HPDE6-E6E7 (cell line): ENCODE measurements around the gene TMEM215.
"Not testable (repeated sequence)": the region's sequence is repeated elsewhere in the genome, so short reads cannot be mapped to it uniquely, and the experiment has no call there.

Source experiments
- DNase-seq: peaks from one replicate; pipeline ENCODE4 v3.0.0; 2011; ENCODE audit warnings: missing footprints; ENCODE audit errors: extremely low spot score

The TMEM215 gene, protein sequence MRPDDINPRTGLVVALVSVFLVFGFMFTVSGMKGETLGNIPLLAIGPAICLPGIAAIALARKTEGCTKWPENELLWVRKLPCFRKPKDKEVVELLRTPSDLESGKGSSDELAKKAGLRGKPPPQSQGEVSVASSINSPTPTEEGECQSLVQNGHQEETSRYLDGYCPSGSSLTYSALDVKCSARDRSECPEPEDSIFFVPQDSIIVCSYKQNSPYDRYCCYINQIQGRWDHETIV

DNA sequence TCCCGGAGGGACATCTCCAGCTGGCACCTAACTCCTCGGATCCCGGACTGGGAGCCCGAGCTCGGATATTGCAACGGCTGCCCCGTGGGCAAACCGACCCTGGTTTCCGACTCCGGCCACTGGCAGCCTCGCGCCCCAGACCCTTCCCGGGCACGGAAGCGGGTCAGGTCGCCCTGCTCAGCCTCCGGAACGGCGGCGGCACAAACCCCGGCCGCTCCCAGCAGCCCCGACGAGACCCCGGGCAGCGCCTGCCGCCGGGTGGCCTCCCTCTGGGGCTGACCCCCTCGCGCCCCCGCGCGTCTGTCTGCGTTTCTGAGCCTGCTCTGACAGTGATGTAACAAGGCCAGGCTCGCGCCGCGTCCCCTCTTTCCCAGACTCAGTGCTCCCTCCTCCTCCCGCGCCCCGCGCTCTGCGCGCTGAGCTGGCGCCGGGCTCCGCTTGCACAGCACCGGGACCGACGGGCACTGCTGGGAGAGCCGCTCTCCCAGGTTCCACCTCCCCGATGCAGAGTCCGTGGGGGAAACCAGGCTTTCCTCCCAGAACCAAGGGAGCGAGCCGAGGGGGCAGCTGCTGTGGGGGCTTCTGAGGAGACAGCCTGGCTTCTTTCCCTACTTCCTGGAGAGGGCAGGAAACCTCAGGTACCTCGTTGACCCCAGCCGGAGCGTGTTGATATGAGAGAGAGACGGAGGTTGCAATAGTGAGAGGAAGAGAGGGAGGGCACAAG, at the start of gene TMEM215:
Gene TMEM215 (plus strand): TSS at position 373 of the 724 bp plus-strand sequence. CDS start 644 bp downstream, outside the sequence.
- DNase-seq, result no peak

DNA sequence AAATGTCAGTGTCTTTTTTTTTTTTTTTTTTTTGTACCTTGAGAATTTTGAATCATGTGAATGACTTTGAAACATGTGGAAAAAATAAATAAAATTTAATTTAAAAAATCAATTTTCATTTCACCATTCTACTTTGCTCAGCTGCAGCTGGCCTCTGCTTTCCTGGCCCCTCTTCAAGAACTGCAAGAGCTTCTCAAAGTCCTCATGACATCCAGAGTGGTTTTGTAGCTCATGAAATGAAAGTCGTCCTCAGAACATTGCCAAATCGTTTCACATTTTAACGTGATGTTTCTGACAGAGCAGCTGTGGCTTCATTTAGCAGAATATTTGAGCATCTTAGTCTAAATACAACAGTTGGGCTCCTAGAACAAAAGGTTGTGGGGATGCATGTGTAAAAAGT, 47.9 kb upstream of the TMEM215 start:
- DNase-seq, result no peak

DNA sequence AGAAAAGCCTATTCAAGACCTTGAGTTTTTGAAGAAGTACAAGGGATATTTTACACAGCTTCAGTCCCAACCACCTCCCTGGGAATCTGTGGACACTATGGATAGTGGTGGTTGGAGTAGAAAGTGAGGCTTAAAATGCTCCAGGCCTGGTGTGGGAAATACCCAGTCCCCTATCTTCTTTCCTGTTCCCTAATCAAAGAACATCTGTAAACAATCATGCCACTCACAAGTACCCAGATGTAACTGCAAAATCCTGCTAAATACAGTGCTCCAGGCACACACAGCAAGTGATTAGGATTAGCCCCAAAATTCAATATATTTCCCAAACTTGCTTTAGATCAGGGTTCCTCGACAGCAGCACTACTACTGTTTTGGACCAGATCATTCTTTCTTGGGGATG, 46.0 kb upstream of the TMEM215 start:
- no peak for DNase-seq

DNA sequence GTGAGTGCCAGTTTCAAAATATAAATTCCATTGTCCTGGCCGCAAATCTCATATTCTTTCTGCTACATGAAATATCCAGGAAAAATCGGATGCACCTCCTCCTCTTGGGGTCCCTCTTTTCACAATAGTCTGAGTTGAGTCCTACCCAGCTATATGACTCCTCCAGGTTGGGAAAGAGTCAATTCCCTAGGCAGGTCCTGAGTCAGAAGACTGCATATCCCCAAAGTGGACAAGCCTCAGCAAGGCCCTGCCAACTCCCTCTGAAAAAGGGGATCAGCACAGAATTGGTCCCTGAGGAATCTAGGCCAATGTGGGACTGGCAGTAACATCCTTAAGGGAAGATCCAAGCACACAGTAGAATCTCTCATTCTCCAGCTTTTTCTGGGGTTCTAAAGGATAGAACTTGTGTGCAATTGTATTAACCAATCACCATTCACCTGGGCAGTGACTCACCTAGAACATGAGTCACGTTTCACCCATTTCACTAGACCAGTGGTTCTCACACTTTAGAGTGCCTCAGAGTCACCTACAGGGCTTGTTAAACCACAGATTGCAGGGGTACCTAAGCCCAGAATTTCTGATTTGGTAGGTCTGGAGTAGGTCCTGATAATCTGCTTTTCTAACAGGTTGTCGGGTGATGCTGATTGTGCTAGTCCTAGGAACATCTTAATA, 44.7 kb upstream of the TMEM215 start:
- DNase-seq, result peak; percentile 63

DNA sequence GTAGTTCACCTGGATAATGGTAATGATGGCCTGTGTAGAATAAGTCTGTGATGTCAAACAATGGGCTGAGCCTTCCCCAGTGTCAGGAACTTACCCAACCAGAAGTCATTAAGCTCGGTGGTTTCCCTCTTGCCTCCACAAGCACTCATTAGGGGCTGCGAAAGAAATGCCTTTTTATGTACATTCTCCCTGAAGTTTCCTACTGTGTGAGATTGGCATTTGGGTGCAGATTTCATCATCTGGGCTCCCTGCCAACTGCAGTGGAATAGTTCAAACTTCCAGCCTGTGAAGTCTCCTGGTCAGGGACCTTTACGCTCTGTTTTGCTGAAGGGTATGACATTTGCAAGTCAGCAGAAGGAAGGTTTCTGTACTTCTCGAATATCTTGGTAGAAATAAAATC, 41.6 kb upstream of the TMEM215 start:
- no peak for DNase-seq

DNA sequence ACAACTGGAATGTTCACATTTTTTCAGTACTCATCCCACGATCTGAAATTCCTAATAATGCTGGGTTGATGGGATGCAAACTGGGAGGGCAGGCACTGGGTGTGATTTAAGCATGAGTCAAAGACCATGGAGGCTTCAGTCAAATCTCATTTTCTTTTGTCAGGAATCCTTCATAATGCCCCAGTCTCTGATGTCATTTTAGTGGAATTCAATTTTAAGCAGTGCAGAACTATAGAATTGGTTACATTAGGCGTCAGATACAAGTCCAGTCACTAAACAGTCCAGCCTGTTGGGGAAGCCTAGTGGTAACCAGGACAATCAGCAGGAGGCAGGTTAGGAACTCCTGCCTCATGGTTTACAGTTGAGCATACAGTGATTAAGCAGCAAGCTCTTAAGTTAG, 41.0 kb upstream of the TMEM215 start:
- DNase-seq, result peak; percentile 27

DNA sequence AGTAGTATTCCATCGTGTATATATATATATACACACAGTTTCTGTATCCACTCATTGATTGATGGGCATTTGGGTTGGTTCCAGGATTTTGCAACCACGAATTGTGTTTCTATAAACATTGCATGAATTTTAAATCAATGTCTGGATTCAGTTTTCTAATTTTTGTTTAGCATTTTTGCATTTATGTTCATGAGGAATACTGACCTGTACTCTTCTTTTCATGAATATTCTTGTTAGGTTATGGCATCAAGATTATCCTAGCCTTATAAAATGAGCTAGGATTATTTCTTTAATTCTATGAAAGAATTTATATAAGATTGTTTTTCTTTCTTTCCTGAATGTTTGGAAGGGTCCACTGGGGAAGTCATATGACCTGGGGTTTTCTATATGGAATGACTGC, 35.3 kb upstream of the TMEM215 start:
- DNase-seq, result no peak

DNA sequence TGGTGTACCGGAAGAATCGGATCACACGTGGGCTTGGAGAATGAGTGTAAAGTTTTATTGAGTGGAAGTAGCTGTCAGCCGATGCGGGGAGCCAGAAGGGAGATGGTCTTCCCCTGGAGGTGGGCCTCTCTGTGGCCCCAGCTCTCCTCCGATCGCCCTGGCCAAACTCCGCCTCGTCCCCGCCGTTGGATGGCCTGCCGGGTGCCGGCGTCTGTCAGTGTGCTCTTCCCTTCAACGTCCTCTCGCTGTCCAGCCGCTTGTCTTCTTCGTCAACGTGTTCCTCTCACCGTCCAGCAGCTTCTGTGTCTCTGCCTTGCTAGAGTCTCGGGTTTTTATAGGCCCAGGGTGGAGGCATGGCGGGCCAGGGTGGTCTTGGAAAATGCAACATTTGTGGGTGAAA, 27.6 kb upstream of the TMEM215 start:
- DNase-seq, result no peak

DNA sequence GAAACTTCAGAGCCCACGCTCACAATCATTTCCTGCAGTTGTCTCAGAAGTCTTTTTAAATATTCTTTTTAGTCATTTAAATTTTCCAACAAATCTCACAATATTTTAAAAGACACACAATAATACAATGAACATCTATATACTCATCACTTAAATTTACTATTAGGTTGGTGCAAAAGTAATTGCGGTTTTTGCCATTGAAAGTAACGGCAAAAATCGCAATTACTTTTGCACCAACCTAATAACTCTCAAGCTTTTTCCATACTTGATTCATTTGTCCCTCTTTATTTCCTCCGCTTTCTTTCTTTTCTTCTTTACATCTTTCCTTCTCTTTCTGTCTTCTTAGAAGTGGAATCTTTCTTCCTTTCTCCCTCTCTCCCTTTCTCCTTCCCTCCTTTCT, 19.2 kb upstream of the TMEM215 start:
- no peak for DNase-seq

DNA sequence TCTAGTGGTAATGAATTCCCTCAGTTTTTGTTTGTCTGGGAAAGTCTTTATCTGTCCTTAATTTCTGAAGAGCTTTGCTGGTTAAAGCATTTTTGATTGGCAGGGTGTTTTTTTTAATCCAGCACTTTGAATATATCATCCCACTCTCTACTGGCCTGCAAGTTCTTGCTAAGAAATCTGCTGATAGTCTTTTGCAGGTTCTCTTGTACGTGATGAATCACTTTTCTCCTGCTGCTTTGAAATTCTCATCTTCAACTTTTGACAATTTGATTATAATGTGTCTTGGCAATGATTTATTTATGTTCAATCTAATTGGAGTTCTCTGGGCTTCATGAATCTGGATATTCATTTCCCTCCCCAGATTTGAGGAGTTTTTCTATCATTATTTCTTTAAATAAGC, 8.1 kb upstream of the TMEM215 start:
- no peak for DNase-seq

DNA sequence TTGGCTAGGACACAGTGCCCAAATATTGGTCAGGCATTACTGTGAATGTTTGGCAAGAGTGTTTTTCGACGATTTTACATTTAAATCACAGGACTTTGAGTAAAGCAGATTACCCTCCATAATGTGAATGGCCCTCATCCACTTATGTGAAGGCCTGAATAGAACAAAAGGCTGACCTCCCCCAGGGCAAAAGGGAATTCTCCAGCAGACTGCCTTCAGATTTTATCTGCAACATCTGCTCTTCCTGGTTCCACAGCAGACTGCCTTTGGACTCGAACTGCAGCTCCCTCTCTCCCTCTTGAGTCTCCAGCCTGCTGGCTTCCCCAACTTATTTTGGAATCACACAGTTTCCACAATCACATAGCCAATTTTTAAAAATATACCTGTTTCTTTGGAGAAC, 7.1 kb upstream of the TMEM215 start:
- no peak for DNase-seq

DNA sequence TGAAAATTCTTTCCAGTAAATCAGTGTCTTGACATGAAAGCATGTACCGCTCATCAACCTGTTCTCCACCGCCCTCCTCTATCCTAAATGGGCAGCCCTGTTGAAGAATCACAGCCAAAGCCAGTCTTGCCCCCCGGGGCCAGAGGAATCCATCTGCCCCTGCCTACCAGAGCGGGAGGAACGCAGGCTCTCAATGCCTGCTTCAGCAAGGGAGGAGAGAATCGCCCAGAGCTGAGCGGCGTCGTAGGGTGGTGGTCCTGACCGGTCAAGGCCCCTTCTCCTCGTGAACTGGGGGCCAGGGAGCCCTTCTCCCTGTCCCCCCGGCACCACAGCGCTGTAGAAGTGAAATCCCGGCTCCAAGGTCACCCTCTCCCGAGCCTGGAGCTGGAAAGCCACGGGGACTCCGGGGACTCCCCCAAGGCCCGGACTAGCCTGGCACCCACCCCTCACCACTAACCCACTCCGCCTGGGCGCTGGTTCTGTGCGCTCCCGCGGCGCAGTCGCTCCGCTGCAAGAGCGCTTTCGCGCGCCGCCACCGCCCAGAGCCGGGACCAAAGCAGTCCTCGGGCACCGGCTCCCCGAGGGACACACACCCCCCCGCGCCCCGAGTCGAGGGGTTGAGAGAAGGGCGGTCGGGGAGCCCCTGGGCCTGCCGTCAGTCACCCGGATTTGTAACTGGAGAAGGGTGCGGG, 718 bp upstream of the TMEM215 start:
- no peak for DNase-seq

DNA sequence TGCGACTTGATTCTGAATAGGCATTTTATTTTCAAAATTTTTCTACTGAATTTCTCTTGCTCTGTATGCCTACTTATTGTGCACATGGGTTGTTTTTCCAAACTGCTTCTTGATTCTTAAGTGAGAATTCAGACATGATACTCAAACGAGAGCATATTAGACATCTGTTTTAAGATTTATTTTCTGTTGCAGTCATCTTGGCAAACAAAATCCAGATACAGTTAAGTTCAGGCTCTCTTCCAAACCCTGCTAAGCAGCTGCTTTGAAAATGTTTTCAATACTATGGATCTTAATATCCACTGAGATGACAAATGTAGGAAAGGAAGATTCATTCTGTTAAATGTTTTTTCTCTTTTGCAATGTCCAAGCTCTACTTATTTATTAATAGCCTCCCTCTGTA, 4.5 kb downstream of the TMEM215 start:
- no peak for DNase-seq

DNA sequence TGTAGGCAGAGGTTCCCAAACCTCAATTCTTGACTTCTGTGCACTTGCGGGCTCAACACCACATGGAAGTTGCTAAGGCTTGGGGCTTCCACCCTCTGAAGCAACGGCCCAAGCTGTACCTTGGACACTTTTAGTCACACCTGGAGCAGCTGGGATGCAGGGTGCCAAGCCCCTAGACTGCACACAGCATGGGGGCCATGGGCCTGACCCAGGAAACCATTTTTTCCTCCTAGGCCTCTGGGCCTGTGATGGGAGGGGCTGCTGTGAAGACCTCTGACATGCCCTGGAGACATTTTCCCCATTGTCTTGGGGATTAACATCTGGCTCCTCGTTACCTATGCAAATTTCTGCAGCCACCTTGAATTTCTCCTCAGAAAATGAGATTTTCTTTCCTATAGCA, 12.7 kb downstream of the TMEM215 start:
- not testable (repeated sequence) for DNase-seq

DNA sequence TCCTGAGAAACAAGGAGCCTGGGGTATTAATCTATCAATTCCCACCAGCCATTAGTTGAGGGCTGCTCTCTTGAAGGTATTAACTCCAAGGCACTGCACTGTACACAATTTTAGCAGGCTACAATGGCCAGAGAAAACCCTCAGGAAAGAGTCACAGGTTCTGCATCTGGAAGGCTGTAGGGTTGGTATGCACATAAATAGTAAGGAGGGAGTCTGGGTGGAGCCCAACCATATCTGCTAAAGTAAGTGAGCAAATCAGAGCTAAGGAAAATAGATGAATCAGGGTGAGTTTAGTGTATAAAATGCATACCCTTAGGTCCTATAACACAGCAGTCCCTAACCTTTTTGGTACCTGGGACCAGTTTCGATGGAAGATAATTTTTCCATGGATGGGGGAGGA, 18.2 kb downstream of the TMEM215 start:
- no peak for DNase-seq

DNA sequence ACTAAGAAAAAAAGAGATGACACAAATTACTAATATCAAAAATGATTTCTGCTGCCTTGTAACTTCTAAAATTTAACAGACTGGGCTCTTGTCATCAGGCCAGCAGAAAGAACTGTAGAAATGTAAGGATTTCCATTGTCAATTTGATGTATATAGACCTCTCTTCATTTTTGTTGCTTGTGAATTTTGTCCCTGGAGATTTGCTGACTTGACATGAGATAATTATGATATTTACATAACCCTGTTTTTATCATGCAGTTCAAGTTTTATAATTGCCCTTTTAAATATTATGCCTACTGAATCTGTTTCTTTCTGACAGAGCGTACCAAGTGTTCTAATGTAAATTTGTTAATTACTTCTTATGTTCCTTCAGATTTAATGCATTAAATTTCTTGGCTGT, 23.9 kb downstream of the TMEM215 start:
- DNase-seq, result no peak

DNA sequence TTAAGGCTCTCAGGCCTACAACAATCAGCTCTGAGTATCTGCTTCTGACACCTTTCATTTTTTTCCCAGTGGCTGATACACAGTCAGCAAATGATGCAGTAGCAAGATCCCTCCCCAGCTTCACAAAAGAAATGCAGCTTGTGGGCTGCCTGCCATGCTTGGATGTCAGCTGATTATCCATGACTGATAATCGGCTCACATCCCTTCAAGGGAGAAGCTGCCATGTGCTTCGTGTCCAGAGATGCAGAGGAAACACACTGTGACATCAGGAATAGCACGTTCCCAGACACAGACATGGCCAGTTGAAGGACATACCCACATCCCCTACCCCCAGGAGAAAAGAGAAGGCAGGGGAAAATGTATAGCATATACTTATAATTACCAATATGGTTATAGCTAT, 27.9 kb downstream of the TMEM215 start:
- no peak for DNase-seq

DNA sequence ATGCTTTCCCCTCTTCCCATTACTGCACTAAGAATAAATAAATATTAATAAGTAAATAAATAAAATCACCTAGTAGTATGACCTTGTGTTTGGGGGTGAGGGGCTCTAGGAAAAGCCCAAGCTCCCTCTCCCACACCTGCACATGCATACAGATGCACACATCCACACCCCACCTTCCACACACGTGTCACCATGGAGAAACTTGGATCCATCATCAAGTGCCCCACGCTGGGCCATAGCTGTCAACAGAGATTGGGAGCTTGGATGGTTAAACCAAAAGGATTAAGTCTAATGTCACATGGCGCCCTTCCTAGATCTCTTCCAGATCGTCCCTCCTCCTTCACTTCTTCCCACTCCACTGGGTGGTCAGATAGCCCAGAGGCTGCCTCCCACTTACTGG, 37.0 kb downstream of the TMEM215 start:
- DNase-seq, result no peak

DNA sequence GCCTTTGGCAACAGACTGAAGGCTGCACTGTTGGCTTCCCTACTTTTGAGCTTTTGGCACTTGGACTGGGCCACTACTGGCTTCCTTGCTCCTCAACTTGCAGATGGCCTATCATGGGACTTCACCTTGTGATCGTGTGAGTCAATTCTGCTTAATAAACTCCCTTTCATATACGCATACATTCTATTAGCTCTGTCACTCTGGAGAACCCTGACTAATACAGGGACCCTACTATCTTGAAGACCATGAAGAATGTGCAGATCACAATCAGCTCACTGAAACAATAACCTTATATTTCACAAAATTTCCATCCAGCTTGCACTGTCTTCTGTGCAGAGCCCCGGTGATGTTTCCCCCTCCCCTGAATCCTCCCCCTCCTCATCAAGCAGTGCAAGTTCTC, 39.8 kb downstream of the TMEM215 start:
- DNase-seq, result no peak

DNA sequence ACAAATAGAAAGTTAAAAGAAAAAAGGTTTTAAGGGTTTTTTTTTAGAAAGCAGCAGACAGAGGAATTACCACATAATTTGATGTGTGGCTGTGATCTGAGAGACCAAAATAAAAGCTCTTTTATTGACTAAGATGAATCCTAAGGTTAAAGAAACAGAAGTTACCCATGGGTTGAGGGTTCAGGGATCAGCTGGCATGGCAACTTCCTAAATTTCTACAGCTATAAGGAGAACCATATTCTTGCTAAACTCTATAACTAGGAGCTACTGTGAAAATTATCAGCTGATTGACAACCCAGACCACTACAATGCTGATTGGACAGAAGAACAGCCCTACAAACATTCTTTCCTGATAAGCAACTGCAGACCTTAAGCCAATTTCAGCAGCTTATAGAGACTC, 40.2 kb downstream of the TMEM215 start:
- no peak for DNase-seq

DNA sequence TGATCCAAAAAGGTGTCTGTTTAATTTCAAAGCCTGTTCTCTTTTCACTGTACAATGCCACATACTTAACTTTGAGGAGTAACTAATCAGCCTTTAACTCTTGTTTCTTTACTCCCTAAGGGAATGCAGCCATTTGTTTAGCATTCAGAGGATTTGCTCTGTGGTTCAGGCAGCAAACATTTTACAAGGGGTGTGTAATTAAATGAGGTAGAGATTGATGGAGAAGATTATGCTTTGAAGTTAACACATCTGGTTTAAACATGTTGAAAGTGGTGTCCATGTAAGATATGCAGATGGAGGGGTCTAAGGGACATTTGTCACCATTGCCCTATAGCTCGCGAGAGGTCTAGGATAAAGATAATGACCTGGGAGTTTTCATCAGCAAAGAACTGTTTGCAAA, 41.9 kb downstream of the TMEM215 start:
- no peak for DNase-seq

DNA sequence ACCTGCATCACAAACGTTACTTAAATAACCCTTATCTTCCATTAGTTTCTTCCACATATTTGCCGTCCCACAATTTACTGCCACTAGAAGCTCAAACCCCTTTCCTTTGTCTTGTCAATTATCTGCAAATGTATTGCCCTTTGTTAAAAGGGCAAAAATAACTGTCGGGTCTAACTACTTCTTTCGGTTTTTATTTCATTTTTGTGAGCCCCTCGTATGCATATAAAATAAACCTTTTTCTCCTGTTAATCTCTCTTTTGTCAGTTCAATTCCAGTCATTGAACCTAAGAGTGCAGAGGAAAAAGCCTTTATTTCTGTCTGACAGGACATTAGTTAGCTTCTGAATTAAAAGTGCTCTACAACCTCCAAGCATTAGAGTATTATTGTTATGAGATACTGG, 45.5 kb downstream of the TMEM215 start:
- no peak for DNase-seq

DNA sequence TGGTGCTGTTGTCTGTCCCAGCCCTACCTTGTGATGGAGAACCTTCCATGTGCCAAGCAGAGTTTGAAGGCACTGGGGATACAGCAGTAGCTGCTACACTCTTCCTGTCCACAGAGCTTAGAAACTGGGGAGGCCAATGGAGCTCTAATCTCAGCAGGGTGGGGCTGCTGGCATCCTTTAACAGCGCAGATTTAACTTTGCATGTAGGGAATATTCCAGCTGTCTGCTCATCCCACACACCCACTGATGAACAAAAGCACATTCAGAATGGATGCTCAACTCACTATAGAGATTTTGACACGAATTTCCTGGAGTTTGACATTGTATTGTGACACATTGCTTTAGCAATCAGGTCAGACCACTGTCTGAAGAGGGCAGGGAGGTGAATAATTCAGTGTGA, 49.0 kb downstream of the TMEM215 start:
- DNase-seq, result no peak
